RWPE2 (cell line): Measurements from ENCODE around the gene TMEM163.

Source experiments
- ATAC-seq: fragments of 200-7000 bp; cut with Tn5 transposase; 3 replicates; pipeline ENCODE4 v1.9.1; 2021; ENCODE audit warnings: low read depth
- DNase-seq: peaks from one replicate; pipeline ENCODE4 v3.0.0-alpha.2; 2020; ENCODE audit warnings: low spot score
- H3K27ac ChIP-seq: fragments of 450-650 bp; 2 replicates; pipeline ENCODE4 v1.5.1; 2017; ENCODE audit warnings: mild to moderate bottlenecking; ENCODE audit not compliant: poor library complexity, severe bottlenecking
- H3K27me3 ChIP-seq: fragments of 250-450 bp; sonication (Bioruptor Pico); 2 replicates; pipeline ENCODE4 v1.5.1; 2021; ENCODE audit warnings: mild to moderate bottlenecking, moderate library complexity; ENCODE audit not compliant: insufficient read depth, poor library complexity, severe bottlenecking
- H3K36me3 ChIP-seq: fragments of 250-450 bp; sonication (Bioruptor Pico); 2 replicates; pipeline ENCODE4 v1.5.1; 2020; ENCODE audit warnings: low read depth, mild to moderate bottlenecking, moderate library complexity
- H3K4me1 ChIP-seq: fragments of 250-450 bp; sonication (Bioruptor Pico); 2 replicates; pipeline ENCODE4 v1.5.1; 2021; ENCODE audit warnings: mild to moderate bottlenecking, moderate library complexity; ENCODE audit not compliant: insufficient read depth, poor library complexity, severe bottlenecking
- H3K4me3 ChIP-seq: fragments of 250-450 bp; sonication (Bioruptor Pico); 2 replicates; pipeline ENCODE4 v1.5.1; 2021; ENCODE audit warnings: mild to moderate bottlenecking, moderate library complexity; ENCODE audit not compliant: severe bottlenecking
- H3K9me3 ChIP-seq: fragments of 250-450 bp; sonication (Bioruptor Pico); 2 replicates; pipeline ENCODE4 v1.5.1; 2021; ENCODE audit warnings: mild to moderate bottlenecking, moderate library complexity; ENCODE audit not compliant: severe bottlenecking
- TF ChIP-seq, protein P1 (sequence below): fragments of 450-650 bp; IDR thresholded peaks from one replicate; pipeline ENCODE4 v1.5.1; 2017; ENCODE audit warnings: mild to moderate bottlenecking, moderate library complexity; ENCODE audit not compliant: poor library complexity, severe bottlenecking

The TMEM163 gene

DNA sequence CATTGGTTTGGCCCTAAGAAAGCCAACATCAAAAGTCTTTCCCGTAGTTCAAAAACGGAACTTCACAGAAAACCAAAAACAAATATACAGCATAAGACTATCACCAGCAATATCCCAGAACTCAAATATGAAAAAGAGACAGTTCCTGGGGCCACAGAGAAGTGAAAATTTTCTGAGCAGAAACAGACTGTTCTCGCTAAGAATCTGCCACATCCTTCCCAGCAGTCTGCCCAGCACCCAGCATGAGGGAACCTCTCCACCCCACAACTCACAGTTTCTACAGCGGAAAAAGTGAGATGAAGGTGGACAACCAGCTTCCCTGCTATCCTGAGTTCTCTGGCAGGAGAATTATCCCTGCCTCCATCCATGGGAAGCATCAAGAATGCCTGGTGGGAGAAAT lies 26.7 kb upstream of the TMEM163 start:
- H3K4me3 ChIP-seq: no peak overlapping the region
- no peaks in the 10 kb centered on the region for H3K27me3 ChIP-seq
- no peaks in the 10 kb centered on the region for H3K9me3 ChIP-seq
- DNase-seq (no peak), ATAC-seq (no peak)
- TF ChIP-seq, protein P1, sequence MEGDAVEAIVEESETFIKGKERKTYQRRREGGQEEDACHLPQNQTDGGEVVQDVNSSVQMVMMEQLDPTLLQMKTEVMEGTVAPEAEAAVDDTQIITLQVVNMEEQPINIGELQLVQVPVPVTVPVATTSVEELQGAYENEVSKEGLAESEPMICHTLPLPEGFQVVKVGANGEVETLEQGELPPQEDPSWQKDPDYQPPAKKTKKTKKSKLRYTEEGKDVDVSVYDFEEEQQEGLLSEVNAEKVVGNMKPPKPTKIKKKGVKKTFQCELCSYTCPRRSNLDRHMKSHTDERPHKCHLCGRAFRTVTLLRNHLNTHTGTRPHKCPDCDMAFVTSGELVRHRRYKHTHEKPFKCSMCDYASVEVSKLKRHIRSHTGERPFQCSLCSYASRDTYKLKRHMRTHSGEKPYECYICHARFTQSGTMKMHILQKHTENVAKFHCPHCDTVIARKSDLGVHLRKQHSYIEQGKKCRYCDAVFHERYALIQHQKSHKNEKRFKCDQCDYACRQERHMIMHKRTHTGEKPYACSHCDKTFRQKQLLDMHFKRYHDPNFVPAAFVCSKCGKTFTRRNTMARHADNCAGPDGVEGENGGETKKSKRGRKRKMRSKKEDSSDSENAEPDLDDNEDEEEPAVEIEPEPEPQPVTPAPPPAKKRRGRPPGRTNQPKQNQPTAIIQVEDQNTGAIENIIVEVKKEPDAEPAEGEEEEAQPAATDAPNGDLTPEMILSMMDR: no peak
- H3K36me3 ChIP-seq: no peaks in the 10 kb centered on the region
- H3K27ac ChIP-seq: no peak overlapping the region
- H3K4me1 ChIP-seq: no peaks in the 10 kb centered on the region

DNA sequence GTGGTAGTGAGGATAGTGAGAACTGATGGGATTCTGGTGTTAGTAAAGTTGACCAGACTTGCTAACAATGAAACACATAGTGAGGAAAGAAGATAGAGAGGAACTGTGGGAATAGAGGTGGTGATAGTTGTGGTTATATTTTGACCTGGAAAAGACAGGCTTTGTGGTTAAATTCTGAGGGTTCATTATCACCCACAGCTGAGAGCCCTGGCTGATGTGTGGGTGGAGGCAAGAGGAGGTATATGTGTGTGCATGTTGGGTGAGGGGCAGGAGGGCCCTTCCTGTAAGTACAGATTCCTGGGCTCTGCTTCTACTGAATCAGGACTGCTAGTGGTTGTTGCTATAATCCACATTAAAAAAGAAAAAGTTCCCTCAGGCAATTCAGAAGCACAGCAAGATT lies 26.2 kb upstream of the TMEM163 start:
- TF ChIP-seq, protein P1: no peak
- Histone ChIP-seq H3K27me3 (no peaks in the 10 kb centered on the region), H3K36me3 (no peaks in the 10 kb centered on the region), H3K4me3 (no peak overlapping the region), H3K9me3 (no peaks in the 10 kb centered on the region), H3K4me1 (no peaks in the 10 kb centered on the region), H3K27ac (no peak overlapping the region)
- ATAC-seq (no peak), DNase-seq (no peak)

DNA sequence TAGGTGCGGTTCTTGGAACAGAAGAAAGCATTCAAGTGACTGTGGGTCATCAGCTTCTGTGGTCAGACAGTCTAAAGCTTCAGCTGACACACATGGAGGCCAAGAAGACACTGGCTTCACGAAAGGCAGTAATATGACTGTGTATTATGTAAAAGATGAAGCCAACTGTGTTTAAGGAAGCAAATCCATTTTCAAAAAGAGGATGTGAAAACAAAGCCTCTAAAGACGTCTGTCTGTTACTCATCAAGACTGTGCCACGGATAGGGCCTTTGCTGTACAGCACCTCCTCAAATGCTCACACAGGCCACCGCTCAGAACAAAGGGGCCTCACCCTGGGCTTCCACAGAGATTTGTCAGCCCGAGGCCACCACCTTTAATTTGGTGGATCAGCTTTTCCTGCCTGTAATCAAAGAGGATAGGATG lies 21.1 kb upstream of the TMEM163 start:
- Histone ChIP-seq H3K36me3 (no peaks in the 10 kb centered on the region), H3K4me1 (peaks cover 2% of the 10 kb centered on the region), H3K9me3 (no peaks in the 10 kb centered on the region), H3K27me3 (no peaks in the 10 kb centered on the region), H3K27ac (no peak overlapping the region), H3K4me3 (no peak overlapping the region)
- DNase-seq (no peak), ATAC-seq (no peak)
- TF ChIP-seq, protein P1: no peak

DNA sequence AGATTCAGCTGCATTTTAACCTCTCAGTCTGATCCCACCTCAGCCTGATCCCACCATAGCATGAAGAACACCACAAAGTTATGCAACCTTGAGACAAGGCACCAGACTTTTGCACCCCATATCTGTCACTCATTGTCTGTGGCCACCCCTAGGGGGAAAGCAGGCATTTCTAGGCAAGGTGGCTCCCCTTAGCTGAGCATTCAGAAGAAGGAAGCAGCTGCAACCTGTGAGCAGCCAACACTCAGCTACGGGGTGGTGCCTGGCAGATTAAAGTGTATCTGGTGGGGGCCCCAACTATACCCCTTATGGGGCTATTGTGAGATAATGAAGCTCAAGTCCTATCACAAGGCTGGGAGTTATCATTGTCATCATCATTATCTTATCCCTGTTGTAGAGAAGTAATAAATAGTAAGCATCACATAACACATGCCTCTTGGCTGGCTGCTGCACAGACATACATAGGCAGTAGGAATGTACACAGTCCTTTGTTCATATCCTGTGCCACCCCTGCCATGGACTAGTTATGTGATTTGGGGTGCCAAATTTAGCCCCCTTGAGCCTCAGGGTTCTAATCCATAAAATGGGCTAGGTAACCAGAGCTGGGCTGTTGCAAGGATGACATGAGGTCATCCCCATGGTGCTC lies 20.6 kb upstream of the TMEM163 start:
- DNase-seq (no peak), ATAC-seq (no peak)
- Histone ChIP-seq H3K4me1 (peaks cover 2% of the 10 kb centered on the region), H3K36me3 (no peaks in the 10 kb centered on the region), H3K9me3 (no peaks in the 10 kb centered on the region), H3K4me3 (no peak overlapping the region), H3K27me3 (no peaks in the 10 kb centered on the region), H3K27ac (no peak overlapping the region)
- TF ChIP-seq, protein P1: no peak

DNA sequence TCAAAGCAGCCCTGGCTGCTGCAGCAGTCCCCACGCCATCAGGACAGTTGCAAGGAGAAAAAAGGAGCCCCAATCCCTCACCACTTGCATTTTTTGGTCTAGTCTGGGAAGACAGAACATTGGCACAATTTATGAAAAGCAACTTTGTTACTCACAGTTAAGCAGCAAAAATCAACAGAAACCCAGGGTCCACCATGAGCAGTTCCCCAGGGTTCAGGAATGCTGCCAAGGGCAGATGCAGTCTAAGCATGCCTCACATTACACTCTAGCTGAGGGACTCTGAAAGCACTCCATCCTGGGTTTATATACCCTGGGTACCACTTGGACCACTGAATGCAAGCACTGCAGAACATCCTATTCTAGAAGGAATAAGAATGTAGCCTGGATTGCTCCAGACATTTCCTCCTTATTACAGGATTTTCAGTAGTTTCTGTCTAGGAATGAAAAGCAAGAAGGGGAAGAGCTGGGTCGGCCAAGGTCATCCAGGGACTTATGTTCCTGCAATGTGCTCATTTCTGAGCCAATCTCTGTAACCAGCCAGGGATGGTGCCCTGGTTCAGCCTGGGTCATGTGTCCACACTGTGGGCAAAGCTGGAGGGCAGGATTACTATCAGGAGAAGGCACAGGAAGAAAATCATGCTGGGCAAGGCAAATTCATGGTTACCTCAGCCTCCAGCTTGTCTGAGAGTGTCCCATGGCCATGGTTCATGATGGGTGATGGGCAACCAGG lies 19.5 kb upstream of the TMEM163 start:
- H3K27me3 ChIP-seq: no peaks in the 10 kb centered on the region
- no peaks in the 10 kb centered on the region for H3K9me3 ChIP-seq
- no peak for DNase-seq
- no peaks in the 10 kb centered on the region for H3K36me3 ChIP-seq
- no peak overlapping the region for H3K4me3 ChIP-seq
- peaks cover 2% of the 10 kb centered on the region for H3K4me1 ChIP-seq
- TF ChIP-seq, protein P1: no peak
- no peak for ATAC-seq
- H3K27ac ChIP-seq: no peak overlapping the region
